ENCODE data around the gene HBS1L. TPM values are rescaled to one million over a fixed set of nuclear protein-coding genes. Genes with fewer than 3 reads are reported as not detected.

The HBS1L gene
- total RNA-seq, 3 donors from 2014 or later (not counting 1 experiment from before 2014, with no cell fraction given), result 75.3 to 82.2 (median 80.1) TPM

- Mint-ChIP-seq H3K27ac (no peak overlapping the region), H3K4me1 (peaks cover 0 to 5% of the 10 kb centered on the region in 2 donors), H3K27me3 (ENCODE audit: low read depth in 2 of 2) (no peaks in the 10 kb centered on the region), H3K4me3 (no peak overlapping the region), H3K9me3 (no peaks in the 10 kb centered on the region), H3K36me3 (no peaks in the 10 kb centered on the region)
- Histone ChIP-seq H3K4me3 (ENCODE audit: low read length) (no peak overlapping the region), H3K27ac (ENCODE audit: low read length) (no peak overlapping the region), H3K4me1 (ENCODE audit: control insufficient read depth, insufficient read depth, low read length) (no peaks in the 10 kb centered on the region), H3K36me3 (ENCODE audit: control insufficient read depth, insufficient read depth, low read length) (peaks cover 2% of the 10 kb centered on the region), H3K27me3 (ENCODE audit: control insufficient read depth, insufficient read depth, low read length) (no peaks in the 10 kb centered on the region), H3K9me3 (ENCODE audit: control insufficient read depth, insufficient read depth, low read length) (no peaks in the 10 kb centered on the region)
- ATAC-seq (no peak), DNase-seq (no peak)
- 96% methylated on average over 3 of the region's 3 CpGs for WGBS (ENCODE audit: insufficient coverage)
- no peak for TF ChIP-seq CTCF (IDR thresholded peaks at IDR 0.05)
- intact Hi-C loops (cut with micrococcal nuclease), result no loop called here
These were observed 48.2 kb downstream of the HBS1L start for GRCh38 chr6:135006386-135006914.

GRCh38 chr6:135004399-135004798, 50.2 kb downstream of the HBS1L start:
- Mint-ChIP-seq H3K9me3 (no peaks in the 10 kb centered on the region), H3K4me1 (peaks cover 0 to 5% of the 10 kb centered on the region in 2 donors), H3K36me3 (no peaks in the 10 kb centered on the region), H3K4me3 (no peak overlapping the region), H3K27ac (no peak overlapping the region), H3K27me3 (ENCODE audit: low read depth in 2 of 2) (no peaks in the 10 kb centered on the region)
- H3K36me3 ChIP-seq (ENCODE audit: control insufficient read depth, insufficient read depth, low read length), result peaks cover 4% of the 10 kb centered on the region
- H3K27ac ChIP-seq (ENCODE audit: low read length), result no peak overlapping the region
- TF ChIP-seq CTCF (IDR thresholded peaks at IDR 0.05), result no peak
- H3K27me3 ChIP-seq (ENCODE audit: control insufficient read depth, insufficient read depth, low read length), result no peaks in the 10 kb centered on the region
- WGBS (ENCODE audit: insufficient coverage), result 94% methylated on average over 2 of the region's 2 CpGs
- H3K4me1 ChIP-seq (ENCODE audit: control insufficient read depth, insufficient read depth, low read length), result no peaks in the 10 kb centered on the region
- DNase-seq (no peak), ATAC-seq (no peak)
- H3K4me3 ChIP-seq (ENCODE audit: low read length), result no peak overlapping the region
- intact Hi-C loops (cut with micrococcal nuclease), result no loop called here
- H3K9me3 ChIP-seq (ENCODE audit: control insufficient read depth, insufficient read depth, low read length), result no peaks in the 10 kb centered on the region

GRCh38 chr6:135002974-135003703, 51.5 kb downstream of the HBS1L start:
- Histone ChIP-seq H3K27ac (ENCODE audit: low read length) (no peak overlapping the region), H3K27me3 (ENCODE audit: control insufficient read depth, insufficient read depth, low read length) (no peaks in the 10 kb centered on the region), H3K4me1 (ENCODE audit: control insufficient read depth, insufficient read depth, low read length) (no peaks in the 10 kb centered on the region), H3K9me3 (ENCODE audit: control insufficient read depth, insufficient read depth, low read length) (no peaks in the 10 kb centered on the region), H3K4me3 (ENCODE audit: low read length) (no peak overlapping the region), H3K36me3 (ENCODE audit: control insufficient read depth, insufficient read depth, low read length) (peaks cover 4% of the 10 kb centered on the region)
- Mint-ChIP-seq H3K4me1 (peaks cover 0 to 5% of the 10 kb centered on the region in 2 donors), H3K27me3 (ENCODE audit: low read depth in 2 of 2) (no peaks in the 10 kb centered on the region), H3K36me3 (no peaks in the 10 kb centered on the region), H3K4me3 (no peak overlapping the region), H3K27ac (no peak overlapping the region), H3K9me3 (no peaks in the 10 kb centered on the region)
- 91% methylated on average over 4 of the region's 6 CpGs for WGBS (ENCODE audit: insufficient coverage)
- no peak for DNase-seq
- intact Hi-C loops (cut with micrococcal nuclease), result no loop called here
- no peak for TF ChIP-seq CTCF (IDR thresholded peaks at IDR 0.05)
- no peak for ATAC-seq
